GM21390 (cell line): Measurements from ENCODE around the gene CD7.

Experiments used
- ATAC-seq: cut with Tn5 transposase; IDR thresholded peaks from one replicate; pipeline ENCODE4 v1.9.1; 2021; ENCODE audit not compliant: unreplicated experiment

Gene CD7

DNA sequence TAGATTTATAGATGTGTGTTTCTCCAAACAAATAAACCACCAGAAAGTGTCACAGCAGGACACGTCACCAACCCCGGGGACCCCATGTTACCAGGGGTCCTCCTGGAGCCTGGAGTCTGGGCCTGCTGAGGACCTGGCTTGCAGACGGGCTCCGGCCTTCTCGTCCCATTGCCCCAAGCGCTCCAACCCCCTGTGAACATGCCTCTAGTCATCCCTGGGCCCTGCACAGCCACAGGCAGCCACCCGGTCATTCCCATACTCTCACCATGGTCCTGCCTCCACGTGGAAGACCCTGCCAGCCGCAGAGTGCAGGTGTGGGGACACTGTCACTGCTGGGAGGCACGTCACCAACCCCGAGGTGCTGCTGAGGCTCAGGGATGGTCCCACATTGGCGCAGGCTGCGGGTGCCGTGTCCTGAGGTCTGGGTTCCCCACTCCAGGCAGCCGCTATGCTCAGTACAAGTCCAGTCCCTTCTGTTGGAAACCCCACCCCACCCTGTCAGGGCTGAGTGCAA lies 11.6 kb upstream of the CD7 start:
- no peak for ATAC-seq

DNA sequence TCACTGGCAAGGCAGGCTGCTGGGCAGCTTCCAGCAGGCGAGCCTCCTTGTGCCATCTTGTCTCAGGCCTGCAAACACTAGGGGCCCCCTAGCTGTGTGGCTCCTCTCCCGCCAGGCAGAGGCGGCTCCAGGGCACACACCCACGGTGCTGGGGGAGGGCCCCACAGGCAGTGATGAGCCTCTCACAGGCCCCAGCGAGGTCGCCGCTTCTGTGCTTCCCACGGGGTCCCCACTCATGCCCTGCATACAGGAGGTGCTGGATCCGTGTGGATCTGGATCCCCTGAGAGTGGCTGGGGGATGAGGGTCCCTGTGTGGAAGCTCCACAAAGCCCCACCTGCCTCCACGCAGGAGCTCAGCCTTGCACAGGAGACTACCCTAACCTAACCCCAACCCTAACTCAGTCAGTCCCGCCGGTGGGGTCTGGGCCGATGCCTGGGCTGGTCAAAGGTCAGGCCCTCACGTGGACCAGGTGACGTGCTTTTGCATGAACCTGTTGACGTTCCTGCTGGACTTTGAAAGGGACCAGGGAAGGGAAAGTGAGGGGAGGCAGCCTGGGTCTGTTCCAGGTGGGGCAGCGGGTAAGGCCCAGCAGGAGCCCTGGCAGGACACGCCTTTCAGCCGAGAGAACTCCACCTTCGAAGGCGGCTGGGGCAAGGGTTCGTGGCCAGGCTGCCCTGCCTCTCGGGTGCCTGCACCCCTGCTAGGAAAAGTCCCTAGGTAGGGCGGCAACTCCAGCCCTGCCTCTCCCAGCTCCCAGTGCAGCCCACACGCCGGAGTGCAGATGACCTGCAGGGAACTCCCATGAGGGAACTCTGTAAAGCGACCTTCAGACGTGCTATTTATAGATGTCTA lies 11.0 kb upstream of the CD7 start:
- no peak for ATAC-seq

DNA sequence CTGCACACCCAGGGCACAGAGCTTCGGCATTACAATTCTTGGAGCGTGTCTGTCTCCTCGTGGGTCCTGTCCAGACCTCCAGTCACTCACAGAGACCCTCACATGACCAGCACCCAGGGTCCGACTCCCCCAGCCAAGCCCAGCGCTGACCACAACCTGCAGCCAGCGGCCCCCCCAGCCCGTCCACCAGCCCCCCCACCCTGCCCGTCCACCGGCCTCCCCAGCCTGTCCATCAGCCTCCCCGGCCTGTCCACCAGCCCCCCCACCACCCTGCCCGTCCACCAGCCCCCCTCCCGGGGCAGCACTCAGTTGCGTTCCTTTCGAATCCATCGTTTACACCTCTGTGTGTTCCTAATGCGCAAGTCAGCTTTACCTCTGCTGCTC lies 10.3 kb upstream of the CD7 start:
- ATAC-seq, result no peak

DNA sequence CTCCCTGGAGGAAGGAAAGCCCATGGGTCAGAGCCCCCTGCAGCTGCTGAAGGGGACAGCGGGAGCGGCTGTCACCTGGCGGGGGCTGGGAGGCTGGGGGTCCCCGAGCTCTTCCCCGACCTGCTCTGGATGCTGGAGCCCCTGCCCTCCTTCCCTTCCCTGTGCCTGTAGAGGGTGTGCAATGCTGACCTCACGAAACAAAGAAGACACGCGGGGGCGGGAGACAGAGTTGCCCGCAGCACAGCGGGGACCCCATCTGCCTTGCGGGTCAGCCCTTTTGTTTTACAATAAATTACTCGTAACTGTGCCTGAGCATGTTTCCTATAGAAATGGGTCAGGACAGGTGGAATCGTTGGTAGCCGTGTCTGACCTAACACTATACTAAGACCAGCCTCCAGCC lies 9.9 kb upstream of the CD7 start:
- ATAC-seq, result no peak

DNA sequence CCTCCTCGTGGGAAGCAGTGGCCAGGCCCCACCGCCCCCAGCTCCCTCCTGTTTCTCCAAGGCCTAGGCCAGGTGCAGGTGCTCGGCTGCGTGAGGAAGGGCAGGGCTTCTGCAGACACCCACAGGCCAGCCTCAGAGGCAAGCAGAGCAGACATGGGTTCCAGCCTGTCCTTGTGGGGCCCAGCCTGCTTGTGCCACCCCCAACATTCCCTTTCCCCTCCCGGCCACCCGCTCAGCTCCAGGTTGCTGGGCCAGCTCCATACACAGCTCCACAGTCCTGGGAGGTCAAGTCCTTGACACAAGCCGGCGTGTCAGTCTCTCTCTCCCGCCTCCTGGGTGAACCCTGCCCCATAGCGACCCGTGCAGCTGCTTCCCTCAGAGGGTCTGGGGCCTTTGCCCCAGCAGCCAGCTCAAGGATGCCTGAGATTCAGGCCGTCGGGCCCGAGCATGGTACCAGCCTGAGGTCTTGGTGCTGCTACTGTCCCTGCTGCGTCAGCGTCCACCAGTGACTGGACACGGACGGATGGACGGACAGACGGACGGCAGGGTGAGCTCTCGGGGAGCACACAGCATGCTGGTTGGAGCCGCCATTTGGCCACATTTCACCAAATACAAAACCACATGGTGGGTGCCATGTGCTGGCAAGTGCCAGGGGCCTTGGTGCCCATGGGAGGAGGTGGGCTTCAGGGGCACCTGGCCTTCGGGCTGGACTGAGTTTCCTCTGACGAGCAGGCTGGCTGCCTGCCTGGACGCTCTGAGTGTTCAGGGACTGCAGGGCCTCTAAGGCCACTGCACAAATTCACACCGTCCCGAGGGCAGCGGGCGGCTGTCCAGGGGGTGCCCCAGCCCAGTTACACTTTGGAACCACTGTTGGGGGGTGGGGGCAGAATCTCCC lies 8.1 kb upstream of the CD7 start:
- no peak for ATAC-seq

DNA sequence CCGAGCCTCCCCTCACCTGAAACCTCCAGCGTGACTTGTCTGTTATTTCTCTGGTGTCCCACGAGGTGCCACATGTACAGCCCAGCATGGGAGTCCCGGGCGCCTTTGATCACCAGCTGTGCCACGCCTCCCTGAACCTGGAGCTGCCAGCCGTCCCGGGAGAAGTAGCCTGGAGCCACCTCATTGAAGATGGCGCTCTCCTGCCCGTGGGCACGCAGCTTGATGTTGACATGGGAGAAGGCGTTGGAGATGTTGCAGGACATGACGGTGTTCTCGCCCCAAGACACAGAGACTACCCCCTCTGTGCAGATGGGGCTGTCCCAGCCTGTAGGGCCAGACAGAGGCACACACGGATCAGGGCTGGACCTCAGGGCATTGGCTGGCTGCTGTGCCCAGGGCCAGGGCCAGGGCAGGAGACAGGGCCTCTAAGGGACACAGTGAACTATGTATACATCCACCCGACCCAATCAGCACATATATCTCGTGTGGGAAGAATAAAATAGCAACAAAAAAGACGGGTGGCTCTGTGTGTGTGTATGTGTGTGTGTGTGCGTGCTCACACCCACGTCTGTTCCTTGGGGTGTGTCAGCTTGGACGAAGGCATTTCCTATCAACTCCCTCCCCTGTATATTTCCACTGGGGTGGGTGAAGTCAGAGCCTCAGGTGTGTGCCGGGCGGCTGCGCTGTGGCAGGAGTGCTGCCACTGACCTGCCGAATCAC lies 7.3 kb upstream of the CD7 start:
- ATAC-seq, result no peak

DNA sequence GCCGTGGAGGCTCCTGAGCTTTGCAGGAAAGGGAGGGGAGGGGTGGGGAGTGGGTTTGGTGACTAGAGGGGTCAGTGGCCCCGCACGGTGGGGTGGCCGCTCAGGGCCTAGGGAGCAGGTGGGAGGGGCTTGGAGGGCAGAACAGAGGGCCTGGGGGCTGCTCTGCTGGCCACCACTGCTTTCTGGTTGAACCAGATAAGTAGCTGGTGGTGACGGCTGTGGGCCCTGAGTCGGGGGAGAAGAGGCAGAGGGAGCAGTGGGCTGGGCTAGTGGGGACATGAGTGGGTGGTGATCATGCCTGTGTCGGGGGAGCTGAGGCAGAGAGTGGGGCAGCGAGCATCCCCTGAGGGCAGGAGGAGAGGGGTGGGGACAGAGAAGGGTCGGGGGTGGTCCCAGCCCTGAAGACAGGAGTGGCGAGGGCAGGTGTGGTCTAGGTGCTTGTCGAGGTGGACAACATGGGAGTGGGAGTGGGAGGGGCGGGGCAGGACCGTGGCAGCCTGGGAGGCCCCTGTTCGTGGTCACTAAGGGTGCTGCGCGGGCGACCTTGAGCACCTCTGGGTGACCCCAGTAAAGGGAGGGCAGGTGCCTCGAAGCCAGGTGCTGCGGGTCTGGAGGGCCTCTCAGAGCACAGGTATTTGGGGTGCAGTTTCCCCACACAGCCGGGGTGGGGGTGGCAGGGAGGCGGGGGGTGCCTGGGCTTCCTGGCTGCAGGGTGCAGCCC lies 6.3 kb upstream of the CD7 start:
- no peak for ATAC-seq

DNA sequence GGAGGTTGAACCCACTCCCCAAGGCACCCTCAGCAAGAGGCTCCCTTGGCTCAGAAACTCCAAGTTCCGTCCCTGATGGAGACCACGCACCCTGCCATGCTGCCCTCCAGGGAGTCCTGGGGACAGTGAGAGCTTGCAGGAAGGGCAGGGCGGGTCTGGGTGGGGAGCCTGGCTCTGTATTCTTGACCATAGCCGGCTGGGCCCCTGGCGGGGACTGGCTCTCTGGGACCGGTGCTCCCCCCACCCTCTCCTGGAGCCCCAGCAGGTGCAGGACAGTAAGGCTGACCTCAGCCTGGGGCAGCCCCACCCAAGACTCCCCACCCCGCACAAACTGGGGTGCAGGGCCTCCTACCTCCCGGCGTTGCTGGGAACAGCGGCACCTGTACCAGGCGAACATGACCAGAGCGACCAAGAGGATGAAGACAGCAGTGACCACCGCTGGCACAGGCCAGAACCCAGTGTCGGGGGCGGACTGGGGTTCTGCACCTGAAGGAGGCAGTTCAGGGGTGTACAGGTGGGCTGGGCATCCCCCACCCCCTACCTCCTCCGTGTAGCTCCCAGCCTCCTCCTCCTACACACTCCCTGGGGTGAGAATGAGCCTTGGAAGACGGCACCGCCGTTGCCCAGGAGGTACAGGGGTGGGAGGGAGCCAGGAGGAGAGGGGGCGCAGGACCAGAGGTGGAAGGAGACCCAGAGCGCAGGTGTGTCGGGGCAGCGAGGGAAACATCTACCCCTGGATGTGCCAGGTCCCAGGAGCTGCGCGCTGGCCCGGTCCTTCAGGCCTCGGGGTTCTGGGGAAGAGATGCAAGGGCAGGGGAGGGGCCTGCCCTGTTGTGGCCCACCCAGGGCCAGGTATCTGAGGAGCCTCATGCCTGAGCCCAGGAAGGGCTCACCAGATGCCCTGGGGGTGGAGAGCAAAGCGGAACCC lies 5.4 kb upstream of the CD7 start:
- no peak for ATAC-seq

DNA sequence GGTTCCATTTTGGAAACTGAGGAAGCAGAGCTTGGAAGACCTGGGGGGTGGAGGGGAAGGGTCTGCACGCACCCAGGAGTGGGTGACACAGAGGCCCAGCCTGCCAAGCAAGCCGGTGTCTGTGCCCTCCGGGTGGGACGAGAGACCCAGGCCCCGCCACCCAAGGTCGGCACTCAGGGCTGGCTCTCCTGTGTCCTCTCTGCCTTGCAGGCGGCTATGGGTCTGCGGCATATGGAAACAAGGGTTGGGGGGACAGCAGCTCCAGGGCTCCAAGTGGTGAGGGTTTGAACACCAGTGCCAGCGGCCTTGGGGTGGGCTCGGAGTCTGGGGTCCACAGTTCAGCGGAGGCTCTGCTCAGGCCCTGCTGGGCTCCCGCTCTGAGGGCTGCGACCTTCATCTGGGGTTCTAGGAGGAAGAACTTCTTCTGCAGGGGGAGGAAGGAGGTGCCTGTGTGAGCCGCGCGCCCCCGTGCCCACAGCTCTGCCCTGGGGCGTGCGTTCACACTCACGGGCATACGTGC lies 4.6 kb upstream of the CD7 start:
- ATAC-seq, result no peak

DNA sequence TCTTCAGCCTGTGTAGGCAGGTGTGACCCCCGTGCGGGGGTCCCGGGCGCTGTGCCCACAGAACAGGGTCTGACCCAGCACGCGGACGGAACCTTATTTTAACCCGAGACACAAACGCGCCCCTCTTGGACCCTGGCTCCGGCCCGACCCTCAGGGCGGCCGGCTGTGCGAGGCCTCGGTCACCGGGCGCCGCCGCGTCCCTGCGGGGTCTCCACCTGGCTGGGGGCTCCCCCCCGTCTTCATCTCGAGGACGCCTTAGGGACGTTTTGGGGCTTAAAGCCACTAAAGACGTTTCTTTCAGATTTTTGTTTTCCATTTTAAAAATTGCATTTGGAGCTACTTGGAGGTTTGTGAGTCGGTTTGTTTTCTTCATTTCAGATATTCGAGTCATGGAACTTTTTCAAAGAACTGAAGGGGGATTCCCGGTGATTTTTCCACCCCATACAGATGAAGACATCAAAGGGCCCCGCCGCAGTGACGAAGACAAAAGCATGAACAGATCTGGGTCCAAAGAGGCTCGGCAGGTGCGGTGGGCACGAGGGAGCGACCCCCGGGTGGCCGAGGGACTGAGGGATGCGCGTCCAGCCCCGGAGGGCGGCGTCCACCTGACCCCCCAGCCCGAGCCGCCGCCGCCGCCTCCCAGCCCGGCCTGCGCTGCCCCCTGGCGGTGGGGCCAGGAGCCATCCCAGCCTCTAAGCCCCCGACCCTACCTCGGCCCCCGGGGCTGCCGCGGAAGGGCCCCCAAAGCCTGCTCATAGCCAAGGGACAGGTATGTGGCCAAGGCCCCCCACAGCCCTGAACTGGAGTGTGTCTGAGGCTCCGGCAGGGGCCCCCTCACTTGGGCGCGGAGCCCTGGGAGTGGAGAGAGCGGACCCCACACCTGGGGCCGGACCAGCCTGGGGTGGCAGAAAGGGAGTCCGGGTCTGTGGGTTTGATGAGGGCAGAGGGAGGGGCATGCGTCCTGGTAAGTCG lies 3.8 kb upstream of the CD7 start:
- ATAC-seq, result no peak

DNA sequence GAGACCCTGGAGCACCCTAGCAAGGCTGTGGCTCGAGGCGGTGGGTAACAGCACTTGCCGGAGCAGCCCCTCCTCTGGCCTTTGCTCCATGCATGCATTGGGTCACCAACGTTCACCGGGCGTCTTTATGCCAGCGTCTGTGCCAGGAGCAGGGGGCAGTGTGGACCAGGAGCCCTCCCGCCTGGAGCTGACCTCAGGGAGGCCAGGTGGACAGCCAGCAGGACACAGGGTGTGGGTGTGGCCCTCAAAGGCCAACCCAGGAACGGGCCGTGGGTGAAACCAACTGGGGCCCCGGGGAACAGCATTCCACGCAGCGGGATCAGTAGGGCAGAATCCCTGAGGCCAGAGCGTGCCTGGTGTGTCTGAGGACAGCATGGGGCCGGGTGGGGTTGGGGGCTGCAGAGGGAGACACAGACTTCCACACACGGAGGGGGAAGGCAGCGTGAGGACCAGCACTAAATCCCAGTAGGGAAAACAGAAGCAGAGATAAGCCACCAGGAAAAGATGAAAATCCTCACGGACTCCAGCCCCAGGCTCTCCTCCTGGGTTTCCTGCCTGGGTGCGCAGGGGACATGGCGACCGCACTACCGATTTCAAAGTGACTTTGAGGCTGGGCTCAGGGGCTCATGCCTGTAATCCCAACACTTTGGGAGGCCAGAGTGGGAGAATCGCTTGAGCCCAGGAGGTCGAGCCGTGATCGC lies 2.9 kb upstream of the CD7 start:
- no peak for ATAC-seq

DNA sequence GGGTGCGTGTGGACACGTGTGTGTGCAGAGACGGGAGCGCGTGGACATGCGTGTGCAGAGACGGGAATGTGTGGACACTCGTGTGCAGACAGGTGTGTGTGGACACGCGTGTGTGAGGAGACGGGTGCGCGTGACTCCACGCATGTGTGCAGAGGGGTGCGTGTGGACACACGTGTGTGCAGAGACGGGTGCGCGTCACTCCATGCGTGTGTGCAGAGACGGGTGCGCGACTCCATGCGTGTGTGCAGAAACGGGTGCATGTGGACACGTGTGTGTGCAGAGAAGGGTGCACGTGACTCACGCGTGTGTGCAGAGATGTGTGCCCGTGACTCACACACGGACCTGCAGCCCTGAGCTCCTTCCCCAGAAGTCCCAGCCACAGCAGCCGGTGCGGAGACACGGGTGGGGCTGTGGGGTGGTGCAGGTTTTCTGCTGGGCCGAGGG lies 2.2 kb upstream of the CD7 start:
- no peak for ATAC-seq

DNA sequence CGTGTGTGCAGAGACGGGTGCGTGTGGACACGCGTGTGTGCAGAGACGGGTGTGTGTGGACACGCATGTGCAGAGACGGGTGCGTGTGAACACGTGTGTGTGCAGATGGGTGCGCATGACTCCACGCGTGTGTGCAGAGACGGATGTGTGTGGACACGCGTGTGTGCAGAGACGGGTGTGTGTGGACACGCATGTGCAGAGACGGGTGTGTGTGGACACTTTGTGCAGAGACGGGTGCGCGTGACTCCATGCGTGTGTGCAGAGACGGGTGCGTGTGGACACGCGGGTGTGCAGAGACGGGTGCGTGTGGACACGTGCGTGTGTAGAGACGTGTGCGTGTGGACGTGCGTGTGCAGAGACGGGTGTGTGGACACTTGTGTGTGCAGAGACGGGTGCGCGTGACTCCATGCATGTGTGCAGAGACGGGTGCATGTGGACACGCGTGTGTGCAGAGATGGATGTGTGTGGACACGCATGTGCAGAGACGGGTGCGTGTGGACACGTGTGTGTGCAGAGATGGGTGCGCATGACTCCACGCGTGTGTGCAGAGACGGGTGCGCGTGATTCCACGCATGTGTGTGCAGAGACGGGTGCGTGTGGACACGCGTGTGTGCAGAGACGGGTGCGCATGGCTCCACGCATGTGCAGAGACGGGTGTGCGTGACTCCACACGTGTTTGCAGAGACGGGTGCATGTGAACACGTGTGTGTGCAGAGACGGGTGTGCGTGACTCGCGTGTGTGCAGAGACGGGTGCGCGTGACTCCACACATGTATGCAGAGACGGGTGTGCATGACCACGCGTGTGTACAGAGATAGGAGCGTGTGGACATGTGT lies 1.6 kb upstream of the CD7 start:
- no peak for ATAC-seq

DNA sequence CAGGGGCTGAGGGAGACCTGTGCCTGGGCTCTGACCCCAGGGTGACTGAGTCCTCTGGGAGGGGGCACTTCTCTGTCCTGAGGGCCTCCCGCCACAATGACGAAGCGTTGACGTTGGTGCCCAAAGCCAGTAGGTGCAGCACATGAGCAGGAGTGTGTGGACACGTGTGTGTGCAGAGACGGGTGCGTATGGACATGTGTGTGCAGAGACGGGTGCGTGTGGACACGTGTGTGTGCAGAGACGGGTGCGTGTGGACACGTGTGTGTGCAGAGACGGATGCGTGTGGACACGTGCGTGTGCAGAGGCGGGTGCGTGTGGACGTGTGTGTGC lies 726 bp upstream of the CD7 start:
- ATAC-seq, result no peak

DNA sequence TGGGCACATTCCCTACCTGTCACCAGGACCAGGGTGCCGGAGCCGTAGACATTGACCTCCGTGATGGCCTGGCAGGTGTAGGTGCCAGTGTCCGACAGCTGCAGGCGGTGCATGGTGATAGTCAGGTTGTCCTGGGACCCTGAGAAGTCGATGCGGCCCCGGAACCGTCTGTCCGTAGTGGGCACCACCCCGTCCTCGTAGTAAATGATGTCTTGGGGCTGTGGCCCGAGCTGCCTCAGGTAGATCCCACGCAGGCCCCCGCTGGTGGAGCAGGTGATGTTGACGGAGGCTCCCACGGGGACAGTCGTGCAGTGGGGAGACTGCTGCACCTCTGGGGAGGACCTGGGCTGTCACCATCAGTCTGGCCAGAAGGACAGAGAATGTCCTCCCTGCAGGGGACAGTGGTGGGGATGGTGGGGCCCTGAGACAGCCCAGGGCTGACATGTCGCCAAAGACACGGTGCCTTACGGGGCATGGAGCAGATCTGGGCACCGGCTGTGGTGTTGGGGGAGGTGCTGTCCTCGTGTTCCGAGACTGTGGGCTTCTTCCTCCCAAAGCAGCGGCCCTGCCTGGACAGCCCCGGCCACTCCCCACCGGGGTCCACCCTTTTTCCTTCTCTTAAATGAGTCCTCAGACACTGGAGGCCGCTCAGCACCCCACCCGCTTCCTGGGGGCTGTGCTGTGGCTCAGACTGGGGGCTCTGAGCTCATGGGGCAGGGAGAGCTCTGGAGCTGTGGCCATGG lies 586 bp downstream of the CD7 start:
- no peak for ATAC-seq

DNA sequence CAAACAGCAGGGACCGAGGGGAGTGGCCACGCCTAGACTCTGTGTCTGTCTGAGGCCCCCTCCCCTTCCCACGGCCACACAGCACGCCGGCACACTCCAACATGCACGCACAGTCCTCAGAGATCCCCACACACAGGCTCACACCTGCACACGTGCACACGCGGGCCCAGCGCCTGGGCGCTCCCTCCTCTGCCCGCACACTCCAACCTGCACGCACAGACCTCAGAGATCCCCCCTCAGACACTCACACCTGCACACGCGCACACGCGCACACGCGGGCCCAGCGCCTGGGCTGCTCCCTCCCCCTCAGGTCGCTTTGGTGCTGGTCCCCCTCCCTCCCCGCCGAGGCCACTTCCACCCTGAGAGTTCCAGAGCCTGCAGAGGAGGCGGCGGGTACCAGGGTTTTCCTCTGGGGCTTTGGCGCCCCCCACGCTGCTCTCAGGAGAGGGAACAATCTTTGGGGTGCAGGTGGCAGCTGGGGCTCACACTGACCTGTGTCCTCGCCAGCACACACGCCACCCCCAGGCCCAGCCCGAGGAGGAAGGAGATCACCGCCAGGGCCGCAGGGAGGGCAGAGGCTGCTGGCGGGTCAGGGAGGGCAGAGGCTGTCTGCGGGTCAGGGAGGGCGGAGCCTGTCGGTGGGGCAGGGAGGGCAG lies 1.6 kb downstream of the CD7 start:
- ATAC-seq, result no peak
